Astrocyte (in vitro differentiated cells and primary cell): Measurements from ENCODE around the gene COL24A1.

Experiments
- CTCF ChIP-seq: IDR thresholded peaks from 2 replicates; pipeline ENCODE4 v1.5.1; 2011; ENCODE audit warnings: low read depth, mild to moderate bottlenecking, inconsistent platforms, low read length, moderate library complexity; ENCODE audit not compliant: insufficient read depth
- EZH2 ChIP-seq: IDR thresholded peaks from 2 replicates; pipeline ENCODE4 v1.6.1; 2012; ENCODE audit warnings: mild to moderate bottlenecking, low read length, inconsistent platforms; ENCODE audit not compliant: insufficient read depth

DNA sequence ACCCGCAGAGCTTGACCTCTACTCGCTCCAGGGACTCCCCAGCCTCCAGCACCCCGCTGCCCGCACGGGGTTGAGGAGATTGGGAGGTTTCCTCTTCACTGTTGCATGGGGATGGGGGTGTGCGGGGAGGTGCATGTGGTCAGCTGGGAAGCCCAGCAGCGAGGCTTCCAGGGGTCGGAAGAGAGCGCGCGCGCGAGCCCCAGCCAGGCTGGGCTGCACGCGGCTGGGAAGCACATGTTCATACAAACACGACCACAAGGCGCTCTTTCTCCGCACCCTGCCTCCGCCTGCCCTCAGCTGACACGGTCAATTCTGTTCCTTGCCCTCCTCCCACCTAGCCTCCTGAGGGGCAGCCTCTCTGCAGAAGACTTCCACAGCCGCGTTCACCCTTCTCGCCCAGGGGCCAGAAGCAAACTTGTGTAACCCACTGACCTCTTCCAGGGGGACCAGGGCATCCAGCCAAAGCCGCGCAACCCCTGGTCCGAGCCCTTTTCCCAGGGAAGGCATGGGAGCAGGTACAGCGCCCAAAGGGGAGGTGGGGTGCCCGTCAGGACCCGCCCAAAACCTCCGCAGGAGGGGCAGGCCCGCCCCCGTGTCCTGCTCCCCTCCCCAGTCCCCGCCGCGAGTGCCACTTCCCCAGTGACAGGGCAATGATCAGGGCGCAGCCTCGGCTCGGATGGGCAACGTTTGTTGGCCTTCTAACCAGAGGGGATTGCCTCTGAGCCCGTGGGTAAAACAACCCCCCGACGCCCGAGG is 1.3 kb downstream of the COL24A1 start:
- no peak for TF ChIP-seq CTCF
- no peak for TF ChIP-seq EZH2
